Measurements from ENCODE around the gene FRMD3.

FRMD3 gene

DNA sequence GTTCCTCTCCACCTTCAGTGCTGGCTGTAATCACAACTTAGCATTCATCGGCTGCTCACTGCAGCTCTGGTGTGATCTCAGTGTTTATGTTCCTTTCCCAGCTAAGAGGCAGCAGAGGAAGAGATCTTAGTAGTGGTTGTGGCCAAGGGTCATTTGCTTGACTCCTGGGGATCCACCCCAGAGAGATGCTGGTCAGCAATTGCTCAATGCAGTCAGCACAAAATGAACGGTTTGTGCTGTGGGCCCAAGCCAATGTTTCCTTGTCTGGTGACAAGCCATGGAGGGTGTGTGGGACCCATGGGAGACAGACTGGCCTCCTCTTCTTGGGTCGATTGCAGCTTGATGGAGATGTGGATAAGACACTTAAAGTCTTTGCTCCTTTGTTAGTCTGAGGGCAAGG lies 16.1 kb upstream of the FRMD3 start:
- no peak for DNase-seq (ENCODE audit: low read depth)
- TF ChIP-seq, protein P1, sequence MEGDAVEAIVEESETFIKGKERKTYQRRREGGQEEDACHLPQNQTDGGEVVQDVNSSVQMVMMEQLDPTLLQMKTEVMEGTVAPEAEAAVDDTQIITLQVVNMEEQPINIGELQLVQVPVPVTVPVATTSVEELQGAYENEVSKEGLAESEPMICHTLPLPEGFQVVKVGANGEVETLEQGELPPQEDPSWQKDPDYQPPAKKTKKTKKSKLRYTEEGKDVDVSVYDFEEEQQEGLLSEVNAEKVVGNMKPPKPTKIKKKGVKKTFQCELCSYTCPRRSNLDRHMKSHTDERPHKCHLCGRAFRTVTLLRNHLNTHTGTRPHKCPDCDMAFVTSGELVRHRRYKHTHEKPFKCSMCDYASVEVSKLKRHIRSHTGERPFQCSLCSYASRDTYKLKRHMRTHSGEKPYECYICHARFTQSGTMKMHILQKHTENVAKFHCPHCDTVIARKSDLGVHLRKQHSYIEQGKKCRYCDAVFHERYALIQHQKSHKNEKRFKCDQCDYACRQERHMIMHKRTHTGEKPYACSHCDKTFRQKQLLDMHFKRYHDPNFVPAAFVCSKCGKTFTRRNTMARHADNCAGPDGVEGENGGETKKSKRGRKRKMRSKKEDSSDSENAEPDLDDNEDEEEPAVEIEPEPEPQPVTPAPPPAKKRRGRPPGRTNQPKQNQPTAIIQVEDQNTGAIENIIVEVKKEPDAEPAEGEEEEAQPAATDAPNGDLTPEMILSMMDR (IDR thresholded peaks at IDR 0.05; ENCODE audit: low read depth, low read length, missing control alignments) = no peak
- H3K4me3 ChIP-seq (ENCODE audit: low read depth, low read length) = no peak overlapping the region

DNA sequence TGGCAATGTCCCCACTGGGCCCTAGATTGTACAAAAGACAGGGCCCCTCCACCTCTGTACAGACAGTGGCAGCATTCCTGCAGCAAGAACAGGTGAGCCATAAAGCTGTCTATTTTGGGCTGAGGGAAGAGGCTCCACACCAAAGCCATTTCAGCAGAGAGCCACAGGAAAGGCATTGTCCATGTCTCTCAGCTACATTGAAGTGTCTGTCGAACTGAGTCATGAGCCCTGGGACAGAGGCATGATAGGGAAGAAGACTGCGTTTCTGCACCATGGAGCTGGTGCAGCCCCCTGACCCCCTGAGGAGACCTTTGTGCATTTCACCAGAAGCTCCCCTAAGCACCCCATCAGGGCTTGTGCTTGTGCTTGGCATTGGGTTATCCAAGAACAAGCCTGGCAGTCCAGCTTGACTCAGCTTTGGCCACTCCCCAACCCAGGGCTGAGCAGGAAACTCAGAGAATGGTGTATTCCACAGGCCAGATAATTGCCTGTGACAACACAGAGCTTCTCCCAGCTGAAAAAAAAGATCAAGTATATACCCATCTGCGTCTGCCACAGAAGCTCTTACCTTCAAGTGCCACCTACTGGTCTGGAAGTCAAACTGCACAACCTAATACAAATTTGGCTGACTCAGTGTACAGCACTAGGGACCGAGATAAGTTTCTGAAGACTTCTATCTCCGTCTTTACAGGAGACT lies 5.9 kb upstream of the FRMD3 start:
- DNase-seq (ENCODE audit: low read depth) = peak; percentile 16

DNA sequence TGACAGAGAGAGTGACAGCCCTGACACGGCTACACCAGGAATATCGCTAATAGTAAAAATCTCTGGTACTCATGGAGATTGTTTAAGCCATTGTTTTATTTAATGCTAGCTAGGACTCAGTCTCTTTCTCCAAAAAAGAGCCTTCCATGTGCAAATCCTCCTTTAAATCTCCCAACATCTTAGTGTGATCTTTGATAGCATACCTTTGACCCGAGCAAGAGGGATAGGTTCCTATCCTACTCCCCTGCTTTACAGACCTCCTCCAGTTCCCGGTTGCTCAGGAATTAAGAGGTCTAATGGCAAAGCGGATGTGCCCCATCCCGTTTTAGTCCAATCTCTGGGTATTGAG lies 663 bp upstream of the FRMD3 start:
- no peak overlapping the region for H3K4me3 ChIP-seq (ENCODE audit: low read depth, low read length)
- DNase-seq (ENCODE audit: low read depth) = no peak
- TF ChIP-seq, protein P1 (IDR thresholded peaks at IDR 0.05; ENCODE audit: low read depth, low read length, missing control alignments) = no peak

More for the DNA sequence above, 5.9 kb upstream of the FRMD3 start:
- H3K4me3 ChIP-seq (ENCODE audit: low read depth, low read length) = no peak overlapping the region
- TF ChIP-seq, protein P1 (IDR thresholded peaks at IDR 0.05; ENCODE audit: low read depth, low read length, missing control alignments) = peak; percentile 80

DNA sequence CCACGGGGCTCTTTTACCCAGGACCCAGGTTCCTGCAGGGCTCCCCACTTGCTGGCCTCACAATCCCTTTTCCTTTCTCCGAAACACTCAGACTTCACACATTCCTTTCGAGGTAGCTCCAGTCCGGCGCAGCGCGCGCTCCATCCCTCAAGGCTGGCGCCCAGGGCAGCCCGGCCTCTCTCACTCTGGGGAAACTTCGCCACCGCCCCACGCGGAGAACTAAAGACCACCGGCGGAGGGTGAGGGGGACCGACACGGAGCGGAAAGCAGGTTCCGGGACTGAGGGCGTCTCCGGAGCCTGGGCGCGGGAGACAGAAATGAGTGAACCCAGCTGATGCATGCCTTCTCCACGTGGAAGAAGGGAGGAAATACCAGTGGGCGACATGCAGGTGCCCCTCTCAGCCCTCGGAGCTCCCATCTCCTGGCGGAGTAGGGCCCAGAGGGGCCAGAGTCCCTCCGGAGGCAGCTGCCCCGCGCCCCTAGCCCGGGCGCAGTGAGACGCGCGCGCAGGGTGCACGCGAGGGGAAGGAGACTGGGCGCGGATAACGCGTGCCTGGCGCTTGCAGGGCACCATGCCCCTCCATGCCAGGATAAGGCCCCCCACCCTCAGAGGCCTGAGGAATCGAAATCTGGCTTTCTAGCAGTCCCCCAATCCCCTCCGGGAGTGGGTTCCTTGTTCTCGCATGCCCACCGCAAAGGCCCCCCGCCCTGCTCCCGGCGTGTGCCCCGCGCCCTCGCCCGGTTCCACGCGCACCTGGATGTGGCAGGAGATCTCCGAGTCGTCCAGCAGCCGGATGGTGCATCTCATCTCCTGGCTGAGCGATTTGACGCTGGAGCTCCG lies 650 bp downstream of the FRMD3 start:
- no peak for DNase-seq (ENCODE audit: low read depth)
- H3K4me3 ChIP-seq (ENCODE audit: low read depth, low read length) = no peak overlapping the region
- TF ChIP-seq, protein P1 (IDR thresholded peaks at IDR 0.05; ENCODE audit: low read depth, low read length, missing control alignments) = no peak

DNA sequence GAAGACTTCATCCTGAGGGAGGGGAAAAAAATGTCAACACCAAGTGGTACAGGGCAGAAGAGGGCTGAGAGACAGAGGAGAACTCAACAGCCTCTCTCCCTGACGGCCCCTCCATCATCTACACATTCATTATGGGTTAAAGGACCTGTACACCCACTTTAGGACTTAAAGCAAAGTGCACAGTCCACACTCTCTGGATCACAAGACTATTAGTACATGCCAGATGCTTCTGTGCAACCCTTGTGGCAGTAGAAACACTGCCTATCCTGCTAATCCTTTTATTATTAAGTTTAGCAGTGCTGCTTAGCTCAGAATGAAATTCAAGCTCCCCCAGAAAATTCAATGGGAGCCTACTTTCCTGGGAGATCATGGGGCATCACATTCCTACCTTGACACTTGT lies 1.9 kb downstream of the FRMD3 start:
- TF ChIP-seq, protein P1 (IDR thresholded peaks at IDR 0.05; ENCODE audit: low read depth, low read length, missing control alignments) = no peak
- DNase-seq (ENCODE audit: low read depth) = no peak
- no peak overlapping the region for H3K4me3 ChIP-seq (ENCODE audit: low read depth, low read length)

DNA sequence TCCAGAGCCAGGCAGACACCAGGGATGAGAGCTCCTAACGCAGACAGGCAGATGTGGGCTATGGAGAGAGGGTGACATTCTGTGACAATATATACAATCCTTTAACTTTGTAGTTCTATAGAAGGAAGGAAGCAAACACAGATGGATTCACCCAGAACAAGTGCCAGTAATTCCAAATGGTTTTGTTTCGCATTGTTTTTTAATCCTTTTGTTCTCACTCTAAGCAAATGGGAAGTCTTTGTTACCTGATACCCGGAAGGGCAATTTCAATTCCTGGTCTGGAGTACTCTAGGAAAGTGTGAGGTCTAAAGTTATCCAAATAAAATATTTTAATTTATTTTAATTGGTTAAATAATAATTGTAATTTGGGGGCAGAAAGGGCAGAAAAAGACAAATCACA lies 2.5 kb downstream of the FRMD3 start:
- TF ChIP-seq, protein P1 (IDR thresholded peaks at IDR 0.05; ENCODE audit: low read depth, low read length, missing control alignments) = no peak
- no peak for DNase-seq (ENCODE audit: low read depth)
- H3K4me3 ChIP-seq (ENCODE audit: low read depth, low read length) = no peak overlapping the region

All from GM12864 (cell line).